Measurements from ENCODE around the gene SLC24A1. TPM values are rescaled to one million over a fixed set of nuclear protein-coding genes. Genes with fewer than 3 reads are reported as not detected.

Gene SLC24A1
- total RNA-seq, 1 donor from 2014 or later = 3.7 TPM

DNA sequence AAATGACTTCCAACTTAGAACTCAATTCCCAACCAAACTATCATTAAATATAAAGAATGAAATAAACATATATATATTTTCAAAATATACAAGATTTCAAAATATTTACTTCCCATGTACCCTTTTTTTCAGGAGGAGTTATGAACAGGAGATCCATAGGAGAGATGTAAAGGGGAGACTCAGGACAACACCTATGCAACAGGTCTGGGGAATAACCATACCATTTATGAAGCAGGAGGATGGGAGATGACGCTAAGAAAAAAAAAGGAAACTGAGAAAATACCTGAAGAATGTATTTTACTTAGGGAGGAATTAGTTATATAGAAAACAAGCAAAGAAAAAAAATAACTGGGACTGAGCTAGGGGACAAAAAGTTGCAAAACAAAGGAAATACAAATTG is 34.6 kb upstream of the SLC24A1 start:
- no peaks in the 10 kb centered on the region for H3K4me1 ChIP-seq (ENCODE audit: control insufficient read depth in 3 of 3, insufficient read depth in 3 of 3, low read length in 3 of 3)
- no peak overlapping the region for H3K4me3 ChIP-seq (ENCODE audit: low read length in 3 of 3)
- H3K9me3 ChIP-seq (ENCODE audit: control insufficient read depth in 3 of 3, low read length in 3 of 3) = no peaks in the 10 kb centered on the region
- no peak overlapping the region for H3K9ac ChIP-seq (ENCODE audit: low read depth in 1 of 3, low read length in 3 of 3)
- H3K27me3 ChIP-seq (ENCODE audit: control insufficient read depth in 3 of 3, insufficient read depth in 3 of 3, low read length in 3 of 3) = no peaks in the 10 kb centered on the region
- H3K27ac ChIP-seq (ENCODE audit: low read depth, low read length) = no peak overlapping the region
- H3K36me3 ChIP-seq (ENCODE audit: control insufficient read depth in 3 of 3, insufficient read depth in 3 of 3, low read length in 3 of 3) = peaks cover 26 to 63% (median 55%) of the 10 kb centered on the region in 3 donors

DNA sequence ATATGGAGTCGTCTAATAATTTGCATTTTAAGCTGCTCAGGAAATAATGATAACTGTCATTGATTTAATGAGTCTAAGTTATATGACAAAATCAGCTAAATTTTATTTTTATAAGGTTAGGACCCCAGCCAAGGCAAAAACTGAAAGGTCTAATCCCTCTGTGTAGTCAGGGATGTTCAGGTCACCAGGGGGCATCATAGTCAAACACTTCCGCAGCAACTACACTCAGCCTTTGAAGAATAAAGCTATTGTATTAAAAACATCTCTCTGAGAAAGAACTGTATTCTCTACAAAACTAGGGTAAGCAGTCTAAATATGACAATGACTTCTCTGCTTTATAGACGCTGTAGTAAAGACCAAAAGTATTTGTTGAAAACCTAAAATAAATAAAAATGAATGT is 25.8 kb upstream of the SLC24A1 start:
- peaks cover 44 to 73% (median 61%) of the 10 kb centered on the region in 3 donors for H3K36me3 ChIP-seq (ENCODE audit: control insufficient read depth in 3 of 3, insufficient read depth in 3 of 3, low read length in 3 of 3)
- H3K4me3 ChIP-seq (ENCODE audit: low read length in 3 of 3) = no peak overlapping the region
- no peaks in the 10 kb centered on the region for H3K4me1 ChIP-seq (ENCODE audit: control insufficient read depth in 3 of 3, insufficient read depth in 3 of 3, low read length in 3 of 3)
- no peak overlapping the region for H3K27ac ChIP-seq (ENCODE audit: low read depth, low read length)
- H3K27me3 ChIP-seq (ENCODE audit: control insufficient read depth in 3 of 3, insufficient read depth in 3 of 3, low read length in 3 of 3) = no peaks in the 10 kb centered on the region
- no peak overlapping the region for H3K9ac ChIP-seq (ENCODE audit: low read depth in 1 of 3, low read length in 3 of 3)
- H3K9me3 ChIP-seq (ENCODE audit: control insufficient read depth in 3 of 3, low read length in 3 of 3) = no peaks in the 10 kb centered on the region

DNA sequence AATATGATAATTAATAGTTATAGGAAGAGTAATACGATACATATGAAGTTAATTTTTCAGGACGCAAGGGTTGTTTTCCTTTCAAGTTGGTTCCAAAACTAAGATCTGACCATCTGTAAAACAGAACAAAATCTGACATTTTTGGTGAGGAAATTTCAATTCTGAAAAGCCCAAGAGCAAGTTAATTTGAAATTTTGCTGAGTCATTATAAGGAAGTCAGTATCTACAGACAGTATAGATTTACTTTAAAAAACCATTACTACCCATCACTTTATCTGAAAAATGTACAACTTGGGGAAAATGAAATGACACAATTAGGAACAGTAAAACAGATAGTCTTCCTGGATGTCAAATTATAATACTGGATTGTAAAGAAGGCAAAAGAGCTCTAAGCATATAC is 23.3 kb upstream of the SLC24A1 start:
- Histone ChIP-seq H3K4me1 (ENCODE audit: control insufficient read depth in 3 of 3, insufficient read depth in 3 of 3, low read length in 3 of 3) (no peaks in the 10 kb centered on the region), H3K36me3 (ENCODE audit: control insufficient read depth in 3 of 3, insufficient read depth in 3 of 3, low read length in 3 of 3) (peaks cover 26 to 48% (median 48%) of the 10 kb centered on the region in 3 donors)

DNA sequence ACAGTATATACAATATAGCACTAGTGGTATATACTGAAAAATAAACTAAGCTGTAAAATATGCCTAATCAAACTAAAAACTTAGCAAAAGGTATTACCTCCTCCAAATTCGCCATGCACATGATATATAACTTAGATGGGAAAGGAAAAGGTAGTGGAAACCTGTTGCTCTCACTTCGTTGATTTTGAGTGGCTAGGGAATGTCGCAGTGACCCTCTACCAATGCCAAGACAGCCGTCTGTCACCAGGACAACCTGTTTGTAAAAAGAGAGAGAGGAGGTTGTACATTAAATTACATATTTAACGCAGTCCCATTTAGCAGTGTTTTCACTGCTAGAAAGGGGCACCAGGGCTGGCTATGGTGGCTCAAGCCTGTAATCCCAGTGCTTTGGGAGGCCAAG is 22.1 kb upstream of the SLC24A1 start:
- no peak overlapping the region for H3K9ac ChIP-seq (ENCODE audit: low read depth in 1 of 3, low read length in 3 of 3)
- H3K27me3 ChIP-seq (ENCODE audit: control insufficient read depth in 3 of 3, insufficient read depth in 3 of 3, low read length in 3 of 3) = no peaks in the 10 kb centered on the region
- no peaks in the 10 kb centered on the region for H3K9me3 ChIP-seq (ENCODE audit: control insufficient read depth in 3 of 3, low read length in 3 of 3)
- no peak overlapping the region for H3K4me3 ChIP-seq (ENCODE audit: low read length in 3 of 3)
- H3K4me1 ChIP-seq (ENCODE audit: control insufficient read depth in 3 of 3, insufficient read depth in 3 of 3, low read length in 3 of 3) = no peaks in the 10 kb centered on the region
- H3K27ac ChIP-seq (ENCODE audit: low read depth, low read length) = no peak overlapping the region
- H3K36me3 ChIP-seq (ENCODE audit: control insufficient read depth in 3 of 3, insufficient read depth in 3 of 3, low read length in 3 of 3) = peaks cover 30 to 54% (median 42%) of the 10 kb centered on the region in 3 donors

More for the DNA sequence above, 23.3 kb upstream of the SLC24A1 start:
- no peak overlapping the region for H3K4me3 ChIP-seq (ENCODE audit: low read length in 3 of 3)
- H3K27me3 ChIP-seq (ENCODE audit: control insufficient read depth in 3 of 3, insufficient read depth in 3 of 3, low read length in 3 of 3) = no peaks in the 10 kb centered on the region
- no peaks in the 10 kb centered on the region for H3K9me3 ChIP-seq (ENCODE audit: control insufficient read depth in 3 of 3, low read length in 3 of 3)
- H3K27ac ChIP-seq (ENCODE audit: low read depth, low read length) = no peak overlapping the region
- no peak overlapping the region for H3K9ac ChIP-seq (ENCODE audit: low read depth in 1 of 3, low read length in 3 of 3)

DNA sequence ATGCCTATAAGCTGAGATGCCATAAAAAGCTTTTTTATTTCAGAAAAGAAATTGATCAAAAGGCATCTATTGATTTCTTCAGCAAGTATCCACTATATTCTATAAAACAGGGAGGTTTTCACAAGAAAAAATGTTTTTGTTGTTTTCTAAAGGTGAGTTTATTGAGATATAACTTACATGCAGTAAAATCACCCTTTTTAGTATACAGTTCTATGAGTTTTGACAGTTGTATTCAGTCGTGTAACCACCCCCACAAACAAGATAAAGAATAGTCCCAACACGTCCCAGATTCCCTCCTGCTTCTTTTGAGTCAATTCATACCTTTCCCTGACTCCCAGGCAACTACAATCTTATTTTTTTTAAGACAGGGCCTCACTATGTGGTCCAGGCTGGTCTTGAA is 18.6 kb upstream of the SLC24A1 start:
- Histone ChIP-seq H3K4me1 (ENCODE audit: control insufficient read depth in 3 of 3, insufficient read depth in 3 of 3, low read length in 3 of 3) (no peaks in the 10 kb centered on the region), H3K9ac (ENCODE audit: low read depth in 1 of 3, low read length in 3 of 3) (no peak overlapping the region), H3K27ac (ENCODE audit: low read depth, low read length) (no peak overlapping the region), H3K36me3 (ENCODE audit: control insufficient read depth in 3 of 3, insufficient read depth in 3 of 3, low read length in 3 of 3) (peaks cover 17 to 38% (median 24%) of the 10 kb centered on the region in 3 donors), H3K27me3 (ENCODE audit: control insufficient read depth in 3 of 3, insufficient read depth in 3 of 3, low read length in 3 of 3) (no peaks in the 10 kb centered on the region), H3K4me3 (ENCODE audit: low read length in 3 of 3) (no peak overlapping the region), H3K9me3 (ENCODE audit: control insufficient read depth in 3 of 3, low read length in 3 of 3) (no peaks in the 10 kb centered on the region)

DNA sequence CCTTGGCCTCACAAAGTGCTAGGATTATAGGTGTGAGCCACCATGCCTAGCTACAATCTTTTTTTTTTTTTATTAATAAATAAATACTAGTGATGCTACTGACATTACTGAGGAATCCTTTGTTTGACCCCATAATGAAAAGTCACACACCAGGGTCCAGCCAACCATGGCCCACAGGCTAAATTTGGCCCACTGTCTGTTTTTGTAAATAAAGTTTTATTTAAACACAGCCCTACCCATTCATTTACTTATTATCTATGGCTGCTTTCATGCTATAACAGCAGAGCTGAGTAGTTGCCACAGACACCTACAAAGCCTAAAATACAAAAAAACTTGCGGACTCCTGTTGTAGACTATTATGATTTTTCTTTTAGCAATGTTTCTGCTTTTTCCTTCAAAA is 18.2 kb upstream of the SLC24A1 start:
- H3K27ac ChIP-seq (ENCODE audit: low read depth, low read length) = no peak overlapping the region

DNA sequence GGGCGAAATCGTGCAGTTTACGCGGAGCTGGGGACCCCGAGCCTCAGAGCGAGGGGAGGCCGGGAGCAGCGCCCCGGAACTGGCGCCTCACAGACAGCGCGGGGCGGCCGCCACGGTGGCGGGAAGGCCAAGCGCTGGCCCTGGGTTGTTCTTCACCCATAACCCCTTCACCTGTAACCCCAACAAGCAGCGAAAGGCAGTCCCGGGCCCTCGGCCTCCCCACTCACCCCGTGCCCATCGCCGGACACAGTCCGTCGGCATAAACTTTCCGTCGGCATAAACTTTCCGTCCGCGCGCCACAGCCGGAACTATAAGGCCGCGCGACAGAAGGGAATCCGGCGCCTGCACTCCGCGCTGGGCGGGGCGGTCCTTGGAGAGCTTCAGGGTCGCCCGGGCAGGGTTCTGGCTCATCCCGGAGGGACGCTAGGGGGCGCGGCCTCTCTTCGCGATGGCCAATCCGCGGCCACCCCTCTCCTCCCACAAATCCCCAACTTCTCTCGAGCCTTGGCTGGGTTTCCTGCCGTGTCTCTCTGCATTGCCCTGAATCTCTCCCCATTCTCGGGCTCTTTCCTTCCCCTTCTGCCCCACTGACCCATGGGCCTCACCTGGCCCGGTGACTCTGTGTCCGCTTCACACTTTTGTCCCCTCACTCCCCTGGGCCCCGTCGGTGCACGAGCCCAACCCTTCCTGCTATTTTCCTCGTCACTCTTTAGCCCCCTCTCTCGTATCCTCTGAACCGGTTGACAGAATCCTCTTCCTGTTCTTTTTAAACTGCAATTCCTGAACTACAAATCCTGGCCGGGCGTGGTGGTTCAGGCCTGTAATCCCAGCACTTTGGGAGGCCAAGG is 10.6 kb upstream of the SLC24A1 start, which contains the start of gene INTS14:
INTS14 (minus strand) TSS at position 261 of the 848 bp plus-strand sequence. CDS start 3,751 bp downstream, outside the sequence.
- Histone ChIP-seq H3K27me3 (ENCODE audit: control insufficient read depth in 3 of 3, insufficient read depth in 3 of 3, low read length in 3 of 3) (no peaks in the 10 kb centered on the region), H3K27ac (ENCODE audit: low read depth, low read length) (peak within 1 kb of the TSS; percentile 90), H3K4me1 (ENCODE audit: control insufficient read depth in 3 of 3, insufficient read depth in 3 of 3, low read length in 3 of 3) (peaks cover 24 to 28% (median 25%) of the 10 kb centered on the region in 3 donors), H3K9ac (ENCODE audit: low read depth in 1 of 3, low read length in 3 of 3) (peak within 1 kb of the TSS; percentile 98 to 100 (median 98)), H3K9me3 (ENCODE audit: control insufficient read depth in 3 of 3, low read length in 3 of 3) (no peaks in the 10 kb centered on the region), H3K36me3 (ENCODE audit: control insufficient read depth in 3 of 3, insufficient read depth in 3 of 3, low read length in 3 of 3) (peaks cover 0 to 7% (median 4%) of the 10 kb centered on the region in 3 donors), H3K4me3 (ENCODE audit: low read length in 3 of 3) (peak within 1 kb of the TSS; percentile 74 to 96 (median 91))

More for the DNA sequence above, 18.2 kb upstream of the SLC24A1 start:
- peaks cover 13 to 35% (median 21%) of the 10 kb centered on the region in 3 donors for H3K36me3 ChIP-seq (ENCODE audit: control insufficient read depth in 3 of 3, insufficient read depth in 3 of 3, low read length in 3 of 3)
- no peaks in the 10 kb centered on the region for H3K27me3 ChIP-seq (ENCODE audit: control insufficient read depth in 3 of 3, insufficient read depth in 3 of 3, low read length in 3 of 3)
- H3K9ac ChIP-seq (ENCODE audit: low read depth in 1 of 3, low read length in 3 of 3) = no peak overlapping the region
- H3K9me3 ChIP-seq (ENCODE audit: control insufficient read depth in 3 of 3, low read length in 3 of 3) = no peaks in the 10 kb centered on the region
- peaks cover 0 to 2% (median 0%) of the 10 kb centered on the region in 3 donors for H3K4me1 ChIP-seq (ENCODE audit: control insufficient read depth in 3 of 3, insufficient read depth in 3 of 3, low read length in 3 of 3)
- H3K4me3 ChIP-seq (ENCODE audit: low read length in 3 of 3) = no peak overlapping the region

DNA sequence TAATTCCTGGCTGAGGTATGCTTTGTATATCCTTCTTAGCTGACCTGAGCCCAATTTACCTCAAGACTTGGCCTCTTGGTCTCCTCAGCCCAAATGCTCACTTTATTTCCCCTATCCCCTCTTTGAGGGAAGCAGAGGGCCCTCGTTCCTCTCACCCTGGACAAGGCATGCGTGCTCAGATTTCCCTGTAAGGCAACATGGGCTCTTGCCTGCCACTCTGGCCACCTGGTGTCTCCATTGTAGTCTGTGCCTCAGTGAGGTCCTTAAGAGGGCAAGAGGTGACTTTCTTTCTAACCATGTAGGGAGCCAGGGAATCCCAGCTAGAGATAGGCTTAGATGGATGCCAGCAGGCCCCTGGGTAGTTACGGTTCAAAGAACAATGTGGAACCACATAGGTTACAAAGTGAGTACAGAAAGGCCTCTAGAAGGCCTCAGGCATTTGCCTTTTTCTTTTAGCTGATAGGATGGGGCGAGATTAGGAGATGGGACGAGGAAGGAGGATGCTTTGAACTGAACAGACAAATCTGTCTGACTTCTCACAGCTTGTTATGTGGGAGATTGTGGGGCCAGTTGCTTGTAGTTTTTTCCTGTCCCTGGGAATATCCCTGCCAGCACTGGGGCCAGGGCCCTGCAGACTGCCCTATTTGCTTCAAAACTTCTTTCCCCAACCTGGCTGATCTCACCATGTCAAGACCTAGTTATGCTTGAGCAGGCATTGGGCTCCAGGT is 9.7 kb upstream of the SLC24A1 start:
- no peaks in the 10 kb centered on the region for H3K9me3 ChIP-seq (ENCODE audit: control insufficient read depth in 3 of 3, low read length in 3 of 3)
- H3K27me3 ChIP-seq (ENCODE audit: control insufficient read depth in 3 of 3, insufficient read depth in 3 of 3, low read length in 3 of 3) = no peaks in the 10 kb centered on the region
- peak overlapping the region; percentile 90 for H3K27ac ChIP-seq (ENCODE audit: low read depth, low read length)
- peaks cover 24 to 28% (median 25%) of the 10 kb centered on the region in 3 donors for H3K4me1 ChIP-seq (ENCODE audit: control insufficient read depth in 3 of 3, insufficient read depth in 3 of 3, low read length in 3 of 3)
- peak overlapping the region; percentile 74 to 96 (median 91) for H3K4me3 ChIP-seq (ENCODE audit: low read length in 3 of 3)
- H3K36me3 ChIP-seq (ENCODE audit: control insufficient read depth in 3 of 3, insufficient read depth in 3 of 3, low read length in 3 of 3) = peaks cover 0 to 2% (median 2%) of the 10 kb centered on the region in 3 donors
- H3K9ac ChIP-seq (ENCODE audit: low read depth in 1 of 3, low read length in 3 of 3) = peak overlapping the region; percentile 97 to 98 (median 98)

DNA sequence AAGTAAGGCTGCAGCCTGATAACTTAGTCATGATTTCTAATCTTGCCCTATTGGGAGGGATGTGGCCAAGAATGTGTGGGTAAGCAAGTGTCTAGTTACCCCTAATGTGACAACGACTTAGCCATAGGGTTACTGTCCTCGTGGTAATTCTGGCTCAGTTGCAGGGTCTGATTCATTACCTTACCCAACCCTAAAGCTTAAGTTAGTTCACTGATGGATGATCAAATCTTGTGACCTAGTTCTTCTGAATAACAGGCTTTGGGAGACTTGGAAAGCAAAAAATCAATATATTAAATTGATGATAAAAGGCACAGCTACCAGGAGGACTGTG is 9.2 kb upstream of the SLC24A1 start:
- H3K4me3 ChIP-seq (ENCODE audit: low read length in 3 of 3) = no peak overlapping the region
- no peaks in the 10 kb centered on the region for H3K27me3 ChIP-seq (ENCODE audit: control insufficient read depth in 3 of 3, insufficient read depth in 3 of 3, low read length in 3 of 3)
- peaks cover 24 to 28% (median 25%) of the 10 kb centered on the region in 3 donors for H3K4me1 ChIP-seq (ENCODE audit: control insufficient read depth in 3 of 3, insufficient read depth in 3 of 3, low read length in 3 of 3)
- no peaks in the 10 kb centered on the region for H3K36me3 ChIP-seq (ENCODE audit: control insufficient read depth in 3 of 3, insufficient read depth in 3 of 3, low read length in 3 of 3)
- peak overlapping the region in 1 of 3 donors; percentile 98 for H3K9ac ChIP-seq (ENCODE audit: low read depth in 1 of 3, low read length in 3 of 3)
- H3K9me3 ChIP-seq (ENCODE audit: control insufficient read depth in 3 of 3, low read length in 3 of 3) = no peaks in the 10 kb centered on the region
- H3K27ac ChIP-seq (ENCODE audit: low read depth, low read length) = peak overlapping the region; percentile 90

Measured in skeletal muscle tissue (tissue), 4 donors.